ENCODE results near the gene LIMS2. TPM values are rescaled to one million over a fixed set of nuclear protein-coding genes. Genes with fewer than 3 reads are reported as not detected.

LIMS2 gene
- total RNA-seq, 6 experiments from 2014 or later = 6.6 to 37.7 (median 19.5) TPM

DNA sequence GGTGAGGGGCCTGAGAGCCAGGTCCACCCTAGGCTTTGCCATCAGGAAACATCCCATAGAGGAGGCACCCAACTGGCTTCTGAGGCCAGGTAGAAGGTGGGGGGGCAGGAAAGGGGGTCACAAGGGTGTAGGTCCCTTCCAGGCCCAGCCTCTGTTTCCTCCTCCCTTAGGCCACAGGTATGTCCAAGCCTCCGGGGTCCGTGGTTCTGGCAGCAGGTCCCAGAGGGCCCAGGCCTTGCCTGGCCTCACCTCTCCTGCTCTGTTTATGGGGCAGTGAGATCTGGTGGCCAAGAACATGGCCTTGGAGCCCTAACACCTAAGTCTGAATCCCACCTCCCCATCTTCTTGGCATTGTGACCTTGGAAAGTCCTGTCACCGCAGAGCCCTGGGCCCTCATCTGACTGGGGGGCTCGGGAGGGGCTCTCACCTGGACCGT is 51.0 kb downstream of the LIMS2 start:
- Histone ChIP-seq H3K4me1 (no peaks in the 10 kb centered on the region), H3K27ac (no peak overlapping the region), H3K36me3 (no peaks in the 10 kb centered on the region), H3K27me3 (no peaks in the 10 kb centered on the region), H3K4me3 (no peak overlapping the region), H3K9me3 (no peaks in the 10 kb centered on the region)
- no peak for TF ChIP-seq POLR2A (IDR thresholded peaks at IDR 0.05)
- TF ChIP-seq, protein P1, sequence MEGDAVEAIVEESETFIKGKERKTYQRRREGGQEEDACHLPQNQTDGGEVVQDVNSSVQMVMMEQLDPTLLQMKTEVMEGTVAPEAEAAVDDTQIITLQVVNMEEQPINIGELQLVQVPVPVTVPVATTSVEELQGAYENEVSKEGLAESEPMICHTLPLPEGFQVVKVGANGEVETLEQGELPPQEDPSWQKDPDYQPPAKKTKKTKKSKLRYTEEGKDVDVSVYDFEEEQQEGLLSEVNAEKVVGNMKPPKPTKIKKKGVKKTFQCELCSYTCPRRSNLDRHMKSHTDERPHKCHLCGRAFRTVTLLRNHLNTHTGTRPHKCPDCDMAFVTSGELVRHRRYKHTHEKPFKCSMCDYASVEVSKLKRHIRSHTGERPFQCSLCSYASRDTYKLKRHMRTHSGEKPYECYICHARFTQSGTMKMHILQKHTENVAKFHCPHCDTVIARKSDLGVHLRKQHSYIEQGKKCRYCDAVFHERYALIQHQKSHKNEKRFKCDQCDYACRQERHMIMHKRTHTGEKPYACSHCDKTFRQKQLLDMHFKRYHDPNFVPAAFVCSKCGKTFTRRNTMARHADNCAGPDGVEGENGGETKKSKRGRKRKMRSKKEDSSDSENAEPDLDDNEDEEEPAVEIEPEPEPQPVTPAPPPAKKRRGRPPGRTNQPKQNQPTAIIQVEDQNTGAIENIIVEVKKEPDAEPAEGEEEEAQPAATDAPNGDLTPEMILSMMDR (IDR thresholded peaks at IDR 0.05) = no peak
- ATAC-seq (no peak), DNase-seq (peak in 1 of 3 donors; percentile 18)
- intact Hi-C loops (cut with DNase I) = no loop called here
- WGBS (ENCODE audit: insufficient coverage, low coverage, low lambda C conversion rate, missing lambda C conversion rate) = no CpG with 5 or more reads among the region's 5 CpGs

DNA sequence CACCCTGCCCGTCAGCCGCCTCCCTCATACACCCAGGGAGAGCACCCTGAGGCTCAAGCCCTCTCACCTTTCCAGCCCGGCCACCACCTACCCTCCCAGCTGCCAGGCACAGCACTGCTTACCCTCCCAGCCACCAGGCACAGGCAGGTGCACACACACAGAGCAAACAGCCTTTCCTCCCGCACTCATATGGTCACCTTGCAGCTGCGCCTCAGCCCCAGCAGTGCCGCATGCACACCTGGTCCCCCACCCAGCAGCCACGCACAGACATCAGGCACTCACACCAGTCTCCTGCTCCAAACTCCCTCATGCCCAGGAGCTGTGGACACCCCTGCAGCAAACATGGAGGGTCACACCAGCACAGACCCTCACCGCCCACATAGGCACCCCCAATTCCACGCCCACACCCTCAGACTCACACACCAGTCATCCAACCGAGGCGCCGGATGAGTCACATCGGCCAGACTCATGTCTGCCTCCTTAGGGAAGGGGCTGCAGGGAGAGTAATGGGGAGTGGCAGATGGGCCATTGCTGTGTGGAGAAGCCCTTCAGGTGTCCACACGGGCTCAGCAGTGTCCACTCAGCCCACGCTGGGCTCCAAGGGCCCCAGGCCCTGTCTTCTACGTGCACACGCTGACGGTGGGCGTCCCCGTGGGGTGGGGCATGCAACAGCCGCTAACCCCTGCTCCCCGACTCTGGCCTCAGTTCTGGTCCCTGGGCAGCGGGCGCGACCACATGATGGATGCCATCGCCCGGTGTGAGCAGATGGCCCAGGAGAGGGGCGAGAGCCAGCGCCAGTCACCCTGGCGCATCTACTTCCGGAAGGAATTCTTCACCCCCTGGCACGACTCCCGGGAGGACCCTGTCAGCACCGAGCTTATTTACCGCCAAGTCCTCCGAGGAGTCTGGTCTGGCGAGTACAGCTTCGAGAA is 51.7 kb downstream of the LIMS2 start:
- H3K36me3 ChIP-seq = no peaks in the 10 kb centered on the region
- no peak overlapping the region for H3K27ac ChIP-seq
- H3K27me3 ChIP-seq = no peaks in the 10 kb centered on the region
- DNase-seq (peak in 2 of 3 donors; percentile 43 to 55), ATAC-seq (no peak)
- H3K9me3 ChIP-seq = no peaks in the 10 kb centered on the region
- no peak overlapping the region for H3K4me3 ChIP-seq
- no peak for TF ChIP-seq POLR2A (IDR thresholded peaks at IDR 0.05)
- TF ChIP-seq, protein P1 (IDR thresholded peaks at IDR 0.05) = no peak
- WGBS (ENCODE audit: insufficient coverage, low coverage, low lambda C conversion rate, missing lambda C conversion rate) = no CpG with 5 or more reads among the region's 38 CpGs
- intact Hi-C loops (cut with DNase I) = no loop called here
- no peaks in the 10 kb centered on the region for H3K4me1 ChIP-seq

DNA sequence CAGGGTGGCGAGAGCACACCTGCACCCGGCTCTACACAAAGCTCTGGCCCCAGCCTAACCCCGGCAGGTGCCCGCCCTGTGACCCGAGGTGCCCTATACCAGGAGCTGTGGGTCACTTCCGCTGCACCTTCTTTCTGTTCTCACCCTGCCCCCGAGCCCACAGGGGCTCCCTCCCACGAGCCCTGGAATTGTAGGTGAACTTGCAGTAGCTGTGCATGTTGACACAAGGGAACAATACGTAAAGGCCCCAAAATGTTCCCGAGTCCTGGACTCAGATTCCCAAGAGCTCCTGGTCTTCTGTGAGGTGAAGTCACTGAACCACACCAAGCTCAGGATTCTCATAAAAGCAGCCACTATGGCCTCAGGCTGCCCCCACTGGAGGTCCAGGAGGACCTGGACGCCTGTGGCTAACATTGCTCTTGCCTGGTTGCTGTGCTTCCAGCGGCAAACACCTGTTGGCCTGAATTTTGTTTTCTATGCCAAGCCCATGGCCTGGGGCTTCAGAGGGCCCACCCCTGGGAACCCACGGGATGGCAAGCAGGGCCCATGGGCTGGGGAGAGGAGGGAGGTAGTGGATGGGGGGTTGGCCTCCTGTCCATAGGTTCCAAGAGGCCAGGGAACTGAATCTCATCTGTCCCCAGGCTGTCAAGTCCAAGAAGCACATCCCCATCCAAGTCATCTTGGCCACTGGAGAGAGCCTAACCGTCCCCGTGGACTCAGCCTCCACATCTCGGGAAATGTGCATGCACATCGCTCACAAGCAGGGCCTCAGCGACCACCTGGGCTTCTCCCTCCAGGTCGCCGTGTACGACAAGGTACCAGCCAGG is 52.6 kb downstream of the LIMS2 start:
- intact Hi-C loops (cut with DNase I) = no loop called here
- Histone ChIP-seq H3K9me3 (no peaks in the 10 kb centered on the region), H3K4me3 (no peak overlapping the region), H3K36me3 (no peaks in the 10 kb centered on the region), H3K27ac (no peak overlapping the region), H3K4me1 (no peaks in the 10 kb centered on the region), H3K27me3 (no peaks in the 10 kb centered on the region)
- peak in 2 of 3 donors; percentile 40 for DNase-seq
- 84% methylated on average over 6 of the region's 21 CpGs for WGBS (ENCODE audit: insufficient coverage, low coverage, low lambda C conversion rate, missing lambda C conversion rate)
- no peak for ATAC-seq
- TF ChIP-seq, protein P1 (IDR thresholded peaks at IDR 0.05) = no peak
- TF ChIP-seq POLR2A (IDR thresholded peaks at IDR 0.05) = no peak

DNA sequence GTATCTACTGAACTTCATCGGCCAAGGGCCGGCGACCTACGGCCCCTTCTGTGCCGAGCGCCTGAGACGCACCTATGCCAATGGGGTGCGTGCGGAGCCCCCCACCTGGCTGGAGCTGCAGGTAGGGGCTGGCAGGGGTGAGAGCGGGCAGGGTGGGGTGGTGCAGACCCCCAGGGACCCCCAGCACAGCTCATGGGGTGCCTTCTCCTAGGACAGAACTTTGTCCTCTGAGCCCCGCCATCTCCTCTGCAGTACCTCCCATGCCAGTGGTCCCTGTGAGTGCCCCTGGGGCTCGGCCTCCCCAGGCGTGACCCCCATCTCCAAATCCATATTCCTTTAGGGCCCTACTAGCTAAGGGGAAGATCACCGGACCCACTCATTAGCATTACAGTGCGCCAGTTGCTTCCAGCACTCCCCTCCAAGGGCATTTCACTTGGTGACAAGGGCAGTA is 53.3 kb downstream of the LIMS2 start:
- DNase-seq (peak in 1 of 3 donors; percentile 8), ATAC-seq (no peak)
- Histone ChIP-seq H3K4me3 (no peak overlapping the region), H3K4me1 (no peaks in the 10 kb centered on the region), H3K27ac (no peak overlapping the region), H3K9me3 (no peaks in the 10 kb centered on the region), H3K36me3 (no peaks in the 10 kb centered on the region), H3K27me3 (no peaks in the 10 kb centered on the region)
- 83% methylated on average over 2 of the region's 15 CpGs for WGBS (ENCODE audit: insufficient coverage, low coverage, low lambda C conversion rate, missing lambda C conversion rate)
- no peak for TF ChIP-seq POLR2A (IDR thresholded peaks at IDR 0.05)
- TF ChIP-seq, protein P1 (IDR thresholded peaks at IDR 0.05) = no peak
- intact Hi-C loops (cut with DNase I) = no loop called here

All from right lobe of liver (tissue), 6 donors.